SW480 (cell line): Measurements from ENCODE around the gene TRMT61A.
A peak's percentile ranks its signal among the peaks of the same experiment; 100 is the strongest.

ENCODE experiments used
- DNase-seq: peaks from one replicate; pipeline ENCODE4 v3.0.0-alpha.2; 2016; ENCODE audit warnings: low spot score

Gene TRMT61A

DNA sequence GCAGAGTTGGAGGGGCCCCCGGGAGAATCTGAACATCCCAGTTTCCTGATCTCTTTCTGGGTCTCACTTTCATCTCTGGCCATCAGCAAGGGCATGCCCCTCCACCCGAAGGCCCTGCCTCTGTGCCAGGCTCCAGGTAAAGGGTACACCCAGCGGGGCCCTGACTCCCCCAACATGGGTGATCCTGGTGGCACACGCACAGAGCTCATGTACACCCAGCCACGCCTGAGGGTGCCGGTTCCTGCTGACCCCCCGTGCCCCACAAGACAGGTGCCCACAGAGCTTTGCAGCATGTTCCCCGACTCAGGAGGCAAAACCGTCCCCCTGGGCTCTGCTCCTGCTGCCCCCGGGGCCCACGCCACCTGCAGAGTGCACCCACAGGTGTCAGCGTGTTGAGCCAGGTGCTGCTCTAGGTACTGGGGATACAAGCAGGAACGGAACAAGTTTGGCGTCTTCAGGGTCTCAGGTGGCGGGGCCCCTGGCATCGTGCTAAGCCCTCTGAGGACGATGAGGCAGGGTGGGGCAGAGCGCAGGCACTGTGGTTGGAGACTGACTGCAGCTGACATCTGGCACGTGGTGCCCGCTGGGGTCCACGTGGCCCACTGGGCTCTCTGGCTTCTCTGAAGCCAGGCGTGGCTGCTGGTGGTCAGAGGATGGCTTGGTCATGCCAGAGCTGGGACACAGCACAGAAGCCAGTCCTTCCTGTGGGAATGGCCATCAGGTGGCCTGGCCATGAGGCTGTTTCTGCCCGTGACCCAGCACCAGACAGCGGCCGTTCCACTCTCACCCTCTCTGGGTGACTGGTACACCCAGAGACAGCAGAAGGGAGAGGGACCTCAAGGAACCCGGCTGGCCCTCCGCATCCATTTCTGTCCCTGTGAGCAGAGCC lies 19.7 kb downstream of the TRMT61A start:
- DNase-seq = no peak

GRCh38 chr14:103549361-103550311 lies 20.6 kb downstream of the TRMT61A start:
- DNase-seq = no peak

GRCh38 chr14:103550451-103551337 lies 21.7 kb downstream of the TRMT61A start:
- no peak for DNase-seq

DNA sequence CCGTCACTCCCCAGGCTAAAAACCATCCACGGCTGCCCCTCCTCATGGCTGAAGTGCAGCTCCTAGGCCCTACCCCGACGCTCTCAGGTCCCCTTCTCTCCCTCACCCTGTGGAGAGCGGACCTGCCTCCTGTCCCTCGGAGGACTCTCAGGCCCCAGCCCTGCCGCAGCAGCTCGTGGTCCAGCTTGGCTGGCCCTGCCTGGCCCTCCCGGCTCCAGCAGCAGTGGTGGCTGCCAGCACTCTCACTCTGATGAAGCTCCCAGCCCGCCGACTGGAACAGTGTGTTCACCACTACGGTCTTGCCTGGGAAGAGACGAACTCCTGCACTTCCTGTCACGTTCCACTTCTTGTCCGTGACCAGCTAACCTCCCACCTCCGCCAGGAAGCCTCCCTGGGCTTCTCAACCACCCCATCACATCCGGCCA lies 22.4 kb downstream of the TRMT61A start:
- no peak for DNase-seq

DNA sequence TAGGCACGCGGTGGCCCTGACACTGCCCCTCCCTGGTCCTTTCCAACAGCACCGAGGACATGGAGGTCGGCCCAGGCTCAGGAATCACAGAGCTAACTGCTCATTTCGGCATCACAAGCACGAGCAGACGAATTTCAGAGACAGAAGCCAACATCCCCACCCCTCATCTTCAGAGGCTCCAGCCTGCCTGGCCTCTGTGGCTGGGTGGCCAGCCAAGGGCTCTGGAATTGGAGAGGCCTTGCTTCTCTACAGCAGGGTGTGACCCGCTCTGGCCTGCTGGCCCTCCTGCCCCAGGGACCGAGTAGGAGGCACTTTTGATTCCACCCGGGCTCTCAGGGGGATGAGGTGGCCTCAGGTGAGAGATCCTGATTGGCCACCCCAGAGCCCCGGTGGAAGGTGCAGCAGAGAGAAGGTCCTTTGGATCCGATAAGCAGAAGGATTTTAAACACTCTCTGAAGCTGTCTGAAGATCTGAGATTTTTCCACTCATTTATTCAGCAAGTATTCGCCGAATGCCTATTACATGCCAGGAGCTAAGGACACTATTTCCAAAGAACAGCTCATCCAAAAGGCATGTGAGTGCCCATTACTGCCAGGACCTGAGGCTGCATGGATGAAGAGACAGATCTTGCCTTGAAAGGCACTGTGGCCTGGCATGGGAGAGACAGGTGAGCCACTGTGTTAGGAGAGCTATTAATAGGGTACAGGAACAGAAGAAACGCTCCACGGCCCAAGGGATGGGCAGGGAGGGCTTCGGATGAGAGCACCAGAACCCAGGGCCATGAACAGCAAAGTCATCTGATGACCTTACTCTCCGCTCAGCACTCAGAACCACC lies 23.2 kb downstream of the TRMT61A start:
- peak; percentile 42 for DNase-seq

DNA sequence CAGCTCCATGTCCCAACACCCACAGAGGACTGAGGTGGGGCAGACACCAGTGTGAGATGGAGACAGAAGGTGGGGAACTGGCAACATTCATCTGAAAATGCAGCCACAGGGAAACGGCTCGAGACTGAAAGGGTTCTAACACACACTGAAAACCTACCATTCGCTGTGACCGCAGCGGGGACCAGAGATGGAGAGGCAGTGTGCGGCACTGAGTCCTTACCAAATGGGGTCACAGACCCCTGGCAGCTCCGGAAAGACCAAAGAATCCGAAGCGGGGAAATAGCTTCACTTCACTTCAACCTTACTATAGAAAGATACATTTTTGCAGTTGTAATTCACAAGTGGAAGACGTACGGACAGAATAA lies 23.8 kb downstream of the TRMT61A start:
- DNase-seq = no peak

GRCh38 chr14:103555559-103556337 lies 26.8 kb downstream of the TRMT61A start:
- no peak for DNase-seq

DNA sequence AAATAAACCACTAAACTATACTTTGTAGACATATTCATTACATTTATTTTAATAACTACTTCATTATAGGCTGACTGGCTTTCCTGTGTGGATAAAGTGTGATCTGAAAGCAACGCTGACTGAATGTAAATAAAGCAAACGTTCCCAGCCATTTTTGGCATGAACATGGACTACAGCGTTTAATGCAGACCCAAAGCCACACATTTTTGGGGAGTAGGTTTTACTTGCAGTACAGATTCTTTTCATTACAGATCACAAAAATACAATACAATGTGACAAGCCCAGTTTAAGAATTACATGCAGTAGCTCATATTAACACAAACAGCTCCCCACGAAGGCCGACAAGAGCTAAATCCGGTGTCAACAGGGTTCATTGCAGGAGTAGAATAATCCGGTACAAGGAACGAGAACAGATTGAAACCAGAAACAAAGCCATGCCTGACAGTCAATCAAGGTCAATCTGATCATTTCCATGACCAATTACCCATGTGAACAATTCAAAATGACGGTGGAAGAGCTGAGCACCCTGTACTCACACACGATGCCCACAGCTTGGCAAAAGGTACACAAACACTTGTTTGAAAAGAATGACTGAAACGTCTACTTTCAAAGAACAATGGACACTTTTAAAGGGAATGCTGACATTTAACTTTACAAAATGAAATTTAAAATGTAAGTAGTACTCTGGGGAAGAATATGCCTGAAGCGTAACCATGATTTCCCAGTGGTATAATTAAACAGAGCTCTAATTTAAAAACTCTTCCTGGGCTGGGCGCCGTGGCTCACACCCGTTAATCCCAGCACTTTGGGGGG lies 28.2 kb downstream of the TRMT61A start:
- no peak for DNase-seq

- peak; percentile 76 for DNase-seq
Observed at GRCh38 chr14:103558071-103558882, 29.3 kb downstream of the TRMT61A start.

DNA sequence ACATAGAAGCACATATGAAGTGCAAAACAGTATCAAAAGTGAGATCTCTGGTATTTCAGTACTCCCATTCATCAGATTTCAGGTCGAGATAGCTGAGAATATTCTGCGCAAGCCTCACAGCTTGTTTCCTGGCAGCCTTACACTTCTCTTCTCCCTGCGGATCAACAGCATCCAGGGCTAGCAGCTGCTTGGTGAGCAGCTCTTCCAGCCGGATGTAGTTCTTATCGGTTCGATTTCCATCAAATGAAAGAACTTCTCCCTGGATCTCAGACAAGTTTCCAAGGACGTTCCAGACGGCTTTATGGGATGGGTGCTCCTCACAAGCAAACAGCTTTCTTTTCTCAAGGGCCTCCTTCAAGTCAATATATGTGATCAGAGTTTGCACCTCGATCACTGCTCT lies 30.8 kb downstream of the TRMT61A start:
- DNase-seq = no peak

DNA sequence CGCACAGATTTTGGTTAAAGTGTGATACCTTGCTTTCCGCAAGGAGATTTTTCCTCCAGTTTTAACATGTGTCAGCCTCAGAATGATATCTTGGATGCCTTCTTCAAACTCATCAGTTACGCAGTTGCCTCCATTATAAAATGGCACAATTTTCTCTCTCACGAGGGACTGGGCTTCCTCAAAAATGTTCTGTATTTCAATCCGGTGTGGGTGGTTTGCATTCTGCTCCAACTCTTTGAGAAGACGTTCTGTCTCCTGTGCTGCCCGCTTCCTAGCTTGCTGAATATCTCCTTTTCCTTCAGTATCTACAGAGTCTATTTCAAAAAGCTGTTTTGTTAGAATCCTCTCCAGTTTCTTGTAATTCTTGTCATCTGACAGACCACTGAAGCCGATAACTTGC lies 31.7 kb downstream of the TRMT61A start:
- no peak for DNase-seq

- peak; percentile 76 for DNase-seq
Observed at GRCh38 chr14:103561381-103562178, 32.6 kb downstream of the TRMT61A start.

GRCh38 chr14:103562179-103562428 lies 33.1 kb downstream of the TRMT61A start:
- peak; percentile 40 for DNase-seq

GRCh38 chr14:103562429-103563225 lies 33.6 kb downstream of the TRMT61A start, which contains the start of the genes BAG5 and COA8:
Gene BAG5 (minus strand): TSS chr14:103562657. CDS start chr14:103561164, 1,493 bp downstream.
Gene COA8 (plus strand): TSS chr14:103562960. CDS start chr14:103563002, 42 bp downstream.
- peak; percentile 88 for DNase-seq

- no peak for DNase-seq
Observed at GRCh38 chr14:103563226-103563620, 34.2 kb downstream of the TRMT61A start.

DNA sequence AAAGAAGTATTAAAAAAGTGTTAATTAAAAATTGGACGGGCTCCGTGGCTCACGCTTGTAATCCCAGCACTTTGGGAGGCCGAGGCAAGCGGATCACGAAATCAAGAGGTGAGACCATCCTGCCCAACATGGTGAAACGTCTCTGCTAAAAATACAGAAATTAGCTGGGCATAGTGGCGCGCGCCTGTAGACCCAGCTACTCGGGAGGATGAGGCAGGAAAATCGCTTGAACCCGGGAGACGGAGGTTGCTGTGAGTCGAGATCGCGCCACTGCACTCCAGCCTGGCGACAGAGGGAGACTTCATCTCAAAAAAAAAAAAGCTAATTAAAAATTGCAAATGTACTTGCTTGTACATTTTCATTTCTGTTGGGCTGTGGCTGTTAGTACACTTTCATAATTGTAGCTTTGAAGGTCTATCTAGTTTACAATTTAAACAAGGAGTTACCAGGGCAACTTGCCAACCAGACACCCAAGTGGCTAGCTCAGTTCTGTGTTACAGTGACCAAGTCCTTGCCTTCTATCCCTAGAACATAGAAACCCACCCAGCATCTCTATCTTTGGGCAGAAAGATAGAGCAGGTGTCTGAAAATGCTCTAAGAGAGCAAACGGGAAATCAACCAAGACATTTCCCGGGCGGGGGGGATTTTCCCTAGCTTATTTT lies 35.0 kb downstream of the TRMT61A start:
- DNase-seq = no peak
